Activated T-helper 2 cell treated with anti-CD3 and anti-CD28 coated beads, Interferon-gamma antibody, Interleukin-2, Interleukin-4, amounts not matched to agents 10 μg/mL and 5 μg/mL and 100 μg/mL, durations not matched to agents 14 hours and 24 hours and 36 hours (primary cell): ENCODE data around the gene FHIP1B. TPM values are rescaled to one million over a fixed set of nuclear protein-coding genes. Genes with fewer than 3 reads are reported as not detected.
"Not testable (repeated sequence)": the region's sequence is repeated elsewhere in the genome, so short reads cannot be mapped to it uniquely, and the experiment has no call there.

Source experiments
- DNase-seq: peaks from one replicate; pipeline ENCODE4 v3.0.0; 2021; ENCODE audit warnings: low spot score
- H3K27ac Mint-ChIP-seq: one replicate; pipeline ENCODE4 v1.8.0; 2021; ENCODE audit warnings: mixed read lengths
- H3K27me3 Mint-ChIP-seq: one replicate; pipeline ENCODE4 v1.8.0; 2021; ENCODE audit warnings: low read depth, mixed read lengths
- H3K36me3 Mint-ChIP-seq: one replicate; pipeline ENCODE4 v1.8.0; 2021; ENCODE audit warnings: low read depth, mixed read lengths
- H3K4me1 Mint-ChIP-seq: one replicate; pipeline ENCODE4 v1.8.0; 2021; ENCODE audit warnings: low read depth, mixed read lengths
- H3K4me3 Mint-ChIP-seq: one replicate; pipeline ENCODE4 v1.8.0; 2021; ENCODE audit warnings: low read depth, mild to moderate bottlenecking, moderate library complexity, mixed read lengths
- H3K9me3 Mint-ChIP-seq: one replicate; pipeline ENCODE4 v1.8.0; 2021; ENCODE audit warnings: mixed read lengths
- intact Hi-C: fragments of 100-400 bp; cut with micrococcal nuclease; formaldehyde crosslinking; loops from one replicate; pipeline ENCODE4 v1.15.1; 2023
- total RNA-seq: library from RNA; stranded (reverse); gene quantifications from 2 replicates; pipeline ENCODE4 v1.2.3, GENCODE V29; 2022

The FHIP1B gene
- total RNA-seq: 17.6 and 17.9 TPM in 2 replicates

DNA sequence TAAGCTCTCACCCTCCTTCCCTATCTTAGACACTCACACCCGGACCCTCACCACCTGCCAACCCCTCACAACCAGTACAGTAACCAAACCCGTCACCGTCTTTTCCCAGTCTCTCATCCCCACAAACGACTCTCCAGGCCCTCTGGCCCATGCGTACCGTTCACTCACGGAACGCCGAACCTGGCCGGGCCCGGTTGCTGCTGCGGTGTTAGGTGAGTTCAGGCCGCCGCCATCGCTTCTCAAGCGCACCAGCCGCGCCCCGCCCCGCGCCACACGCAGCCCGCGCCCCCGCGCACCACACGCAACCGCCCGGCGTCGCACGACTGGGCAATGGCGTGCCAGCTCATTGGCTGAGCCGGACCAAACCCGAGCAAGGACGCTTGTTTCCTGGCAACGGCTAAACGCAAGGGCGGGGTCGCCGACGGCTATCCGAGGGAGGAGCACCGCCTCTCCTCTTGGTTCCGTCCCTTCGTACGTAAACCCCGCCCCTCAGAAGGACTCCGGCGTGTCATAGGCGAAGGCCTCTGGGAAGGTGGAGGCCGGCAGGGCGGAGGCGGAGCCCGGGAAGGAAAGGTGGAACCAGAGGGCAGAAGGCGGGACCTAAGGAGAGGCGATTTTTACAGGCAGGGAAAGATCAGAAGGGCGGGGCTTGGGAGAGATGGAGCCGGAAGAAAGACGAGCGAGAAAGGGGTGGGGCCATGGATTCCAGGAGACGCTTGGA lies at the start of gene FHIP1B:
FHIP1B (minus strand) TSS at position 250 of the 721 bp plus-strand sequence. CDS start 10,120 bp downstream, outside the sequence.
- peak; percentile 100 for DNase-seq
- intact Hi-C loops: loop anchor here (1.0 to 10.0 kb wide), 9 partner anchors 24 to 1842 kb away; partner anchors contain the start of genes ARFIP2, CAVIN3, CCKBR and TAF10
- Mint-ChIP-seq H3K4me1 (peaks cover 38% of the 10 kb centered on the region), H3K9me3 (no peaks in the 10 kb centered on the region), H3K27ac (peak within 1 kb of the TSS; percentile 95), H3K4me3 (peak within 1 kb of the TSS; percentile 97), H3K27me3 (no peaks in the 10 kb centered on the region), H3K36me3 (peaks cover under 1% of the 10 kb centered on the region)

DNA sequence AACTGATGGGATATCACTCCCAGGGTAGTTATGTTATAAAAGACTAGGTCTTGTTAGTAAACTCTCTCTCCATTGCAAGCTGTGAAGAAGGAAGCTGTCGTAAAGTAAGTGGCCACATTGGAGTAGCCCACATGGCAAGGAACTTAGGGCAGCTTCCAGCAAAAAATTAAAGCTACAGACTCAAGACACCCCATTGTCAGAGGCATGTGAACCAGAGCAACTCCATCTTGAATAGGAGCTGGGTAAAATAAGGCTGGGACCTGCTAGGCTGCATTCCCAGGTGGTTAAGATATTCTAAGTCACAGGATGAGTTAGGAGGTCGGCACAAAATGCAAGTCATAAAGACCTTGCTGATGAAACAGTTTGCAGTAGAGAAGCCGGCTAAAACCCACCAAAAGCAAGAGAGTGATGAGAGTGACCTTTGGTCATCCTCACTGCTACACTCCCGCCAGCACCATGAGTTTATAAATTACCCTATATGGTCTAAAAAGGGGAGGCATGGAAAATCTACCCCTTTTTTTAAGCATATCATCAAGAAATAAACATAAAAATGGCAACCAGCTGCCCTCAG lies 49.1 kb upstream of the FHIP1B start:
- Mint-ChIP-seq H3K36me3 (no peaks in the 10 kb centered on the region), H3K27ac (no peak overlapping the region), H3K4me3 (no peak overlapping the region), H3K9me3 (no peaks in the 10 kb centered on the region), H3K27me3 (peaks cover 53% of the 10 kb centered on the region), H3K4me1 (no peaks in the 10 kb centered on the region)
- no peak for DNase-seq
- intact Hi-C loops: no loop called here

DNA sequence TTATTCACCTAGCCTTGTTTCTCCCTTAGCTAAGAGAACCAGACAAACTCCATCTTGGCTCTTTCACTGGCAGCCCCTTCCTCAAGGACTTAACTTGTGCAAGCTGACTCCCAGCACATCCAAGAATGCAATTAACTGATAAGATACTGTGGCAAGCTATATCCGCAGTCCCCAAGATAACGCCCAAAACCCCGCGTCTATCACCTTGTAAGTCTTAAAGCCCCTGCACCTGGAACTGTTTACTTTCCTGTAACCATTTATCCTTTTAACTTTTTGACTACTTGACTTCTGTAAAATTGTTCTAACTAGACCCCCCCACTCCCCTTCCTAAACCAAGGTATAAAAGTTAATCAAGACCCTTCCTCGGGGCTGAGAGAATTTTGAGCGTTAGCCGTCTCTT lies 46.4 kb upstream of the FHIP1B start:
- not testable (repeated sequence) for H3K9me3 Mint-ChIP-seq

GRCh38 chr11:6273188-6273587 lies 38.8 kb upstream of the FHIP1B start:
- H3K9me3 Mint-ChIP-seq: no peaks in the 10 kb centered on the region
- peaks cover 48% of the 10 kb centered on the region for H3K27me3 Mint-ChIP-seq
- H3K27ac Mint-ChIP-seq: no peak overlapping the region
- intact Hi-C loops: no loop called here
- H3K36me3 Mint-ChIP-seq: no peaks in the 10 kb centered on the region
- DNase-seq: no peak
- H3K4me1 Mint-ChIP-seq: no peaks in the 10 kb centered on the region
- H3K4me3 Mint-ChIP-seq: no peak overlapping the region

More for the DNA sequence above, 46.4 kb upstream of the FHIP1B start:
- H3K36me3 Mint-ChIP-seq, H3K27ac Mint-ChIP-seq, H3K4me1 Mint-ChIP-seq, H3K4me3 Mint-ChIP-seq, intact Hi-C loops, DNase-seq: not testable (repeated sequence)
- H3K27me3 Mint-ChIP-seq: peaks cover 66% of the 10 kb centered on the region

DNA sequence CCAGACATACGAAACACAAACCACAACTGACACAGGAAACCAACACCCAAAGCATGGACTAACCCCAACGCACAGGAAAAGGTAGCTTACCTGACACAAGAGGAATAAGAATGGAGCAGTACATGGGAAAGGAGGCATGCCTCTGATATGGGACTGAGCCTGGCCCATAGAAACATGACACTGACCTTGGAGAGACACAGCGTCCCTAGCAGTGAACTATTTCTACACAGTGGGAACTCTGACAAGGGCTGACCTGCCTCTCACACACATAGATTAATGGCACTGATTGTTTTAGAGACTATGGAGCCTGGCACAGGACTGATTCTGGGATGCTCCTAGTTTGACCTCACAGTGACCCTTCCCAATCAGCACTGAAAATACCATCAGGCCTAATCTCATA lies 37.2 kb upstream of the FHIP1B start:
- Mint-ChIP-seq H3K4me1 (no peaks in the 10 kb centered on the region), H3K27me3 (peaks cover 36% of the 10 kb centered on the region), H3K4me3 (no peak overlapping the region), H3K36me3 (no peaks in the 10 kb centered on the region), H3K9me3 (no peaks in the 10 kb centered on the region), H3K27ac (no peak overlapping the region)
- intact Hi-C loops: no loop called here
- no peak for DNase-seq

- H3K4me1 Mint-ChIP-seq: no peaks in the 10 kb centered on the region
- no peak overlapping the region for H3K27ac Mint-ChIP-seq
- no peak for DNase-seq
- no peaks in the 10 kb centered on the region for H3K9me3 Mint-ChIP-seq
- intact Hi-C loops: no loop called here
- peaks cover 30% of the 10 kb centered on the region for H3K27me3 Mint-ChIP-seq
- H3K36me3 Mint-ChIP-seq: no peaks in the 10 kb centered on the region
- no peak overlapping the region for H3K4me3 Mint-ChIP-seq
These were observed 36.3 kb upstream of the FHIP1B start for GRCh38 chr11:6270584-6271246.

DNA sequence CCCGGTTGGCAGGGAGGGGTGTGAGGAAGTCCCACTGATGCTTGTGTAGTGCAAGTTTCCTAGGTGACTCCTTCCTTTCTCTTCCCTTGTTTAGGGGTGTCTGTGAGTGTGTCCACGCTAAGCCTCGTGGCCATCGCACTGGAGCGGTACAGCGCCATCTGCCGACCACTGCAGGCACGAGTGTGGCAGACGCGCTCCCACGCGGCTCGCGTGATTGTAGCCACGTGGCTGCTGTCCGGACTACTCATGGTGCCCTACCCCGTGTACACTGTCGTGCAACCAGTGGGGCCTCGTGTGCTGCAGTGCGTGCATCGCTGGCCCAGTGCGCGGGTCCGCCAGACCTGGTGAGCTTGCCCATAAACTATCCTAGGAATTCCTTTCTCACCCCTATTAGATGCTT lies 35.6 kb upstream of the FHIP1B start:
- no peak for DNase-seq
- Mint-ChIP-seq H3K27me3 (peaks cover 29% of the 10 kb centered on the region), H3K4me1 (no peaks in the 10 kb centered on the region), H3K9me3 (no peaks in the 10 kb centered on the region), H3K4me3 (no peak overlapping the region), H3K27ac (no peak overlapping the region), H3K36me3 (no peaks in the 10 kb centered on the region)
- intact Hi-C loops: loop anchor here (10.0 kb wide), 1 partner anchor 245 kb away; no protein-coding TSS in a partner anchor

DNA sequence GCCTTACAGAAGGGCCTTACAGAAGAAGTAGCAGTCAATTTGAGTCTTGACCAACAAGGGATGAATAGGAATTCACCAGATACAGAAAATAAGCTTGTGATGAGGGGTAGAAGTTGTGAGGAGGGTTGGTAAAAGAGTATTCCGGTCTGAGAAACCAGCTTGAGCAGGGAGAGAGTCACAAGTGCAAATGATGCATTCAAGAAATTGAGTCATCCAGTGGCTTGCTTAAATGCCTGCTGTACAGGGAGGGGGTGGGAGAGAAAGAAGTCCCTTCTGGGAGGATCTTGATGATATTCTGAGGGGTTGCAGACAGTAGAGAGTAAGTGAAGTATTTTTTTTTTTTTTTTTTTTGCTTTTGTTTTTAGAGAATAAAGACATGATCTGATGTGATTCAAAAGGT lies 34.4 kb upstream of the FHIP1B start:
- no peaks in the 10 kb centered on the region for H3K36me3 Mint-ChIP-seq

DNA sequence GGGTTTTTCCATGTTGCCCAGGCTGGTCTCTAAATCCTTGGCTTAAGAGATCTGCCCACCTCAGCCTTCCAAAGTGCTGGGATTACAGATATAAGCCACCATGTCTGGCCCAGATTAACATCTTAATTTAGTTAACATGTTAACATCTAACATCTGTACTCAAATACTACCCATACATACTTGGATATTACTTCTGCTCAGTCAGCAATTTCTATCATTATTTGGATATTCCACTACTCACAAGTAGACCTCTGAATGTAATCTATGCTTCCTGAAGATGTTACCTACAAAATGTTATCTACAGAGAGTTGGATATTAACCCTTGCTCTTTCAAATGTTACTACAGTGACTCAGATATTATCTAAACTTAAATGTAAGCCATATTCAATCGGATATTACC lies 29.2 kb upstream of the FHIP1B start:
- H3K4me1 Mint-ChIP-seq: no peaks in the 10 kb centered on the region
- H3K36me3 Mint-ChIP-seq: no peaks in the 10 kb centered on the region
- no peak overlapping the region for H3K4me3 Mint-ChIP-seq
- H3K9me3 Mint-ChIP-seq: no peaks in the 10 kb centered on the region
- peaks cover 30% of the 10 kb centered on the region for H3K27me3 Mint-ChIP-seq
- no peak for DNase-seq
- intact Hi-C loops: loop anchor here (5.0 to 10.0 kb wide), 2 partner anchors 49 to 239 kb away; no protein-coding TSS in a partner anchor
- H3K27ac Mint-ChIP-seq: no peak overlapping the region

More for the DNA sequence above, 34.4 kb upstream of the FHIP1B start:
- H3K4me3 Mint-ChIP-seq: no peak overlapping the region
- intact Hi-C loops: loop anchor here (10.0 kb wide), 1 partner anchor 244 kb away; no protein-coding TSS in a partner anchor
- H3K27ac Mint-ChIP-seq: no peak overlapping the region
- no peaks in the 10 kb centered on the region for H3K9me3 Mint-ChIP-seq
- no peaks in the 10 kb centered on the region for H3K4me1 Mint-ChIP-seq
- no peak for DNase-seq
- H3K27me3 Mint-ChIP-seq: peaks cover 27% of the 10 kb centered on the region

GRCh38 chr11:6260207-6260726 lies 25.8 kb upstream of the FHIP1B start:
- DNase-seq: no peak
- H3K4me3 Mint-ChIP-seq: no peak overlapping the region
- H3K27ac Mint-ChIP-seq: no peak overlapping the region
- H3K36me3 Mint-ChIP-seq: no peaks in the 10 kb centered on the region
- H3K27me3 Mint-ChIP-seq: peaks cover 30% of the 10 kb centered on the region
- intact Hi-C loops: loop anchor here (5.0 to 10.0 kb wide), 2 partner anchors 52 to 235 kb away; no protein-coding TSS in a partner anchor
- H3K9me3 Mint-ChIP-seq: no peaks in the 10 kb centered on the region
- no peaks in the 10 kb centered on the region for H3K4me1 Mint-ChIP-seq

DNA sequence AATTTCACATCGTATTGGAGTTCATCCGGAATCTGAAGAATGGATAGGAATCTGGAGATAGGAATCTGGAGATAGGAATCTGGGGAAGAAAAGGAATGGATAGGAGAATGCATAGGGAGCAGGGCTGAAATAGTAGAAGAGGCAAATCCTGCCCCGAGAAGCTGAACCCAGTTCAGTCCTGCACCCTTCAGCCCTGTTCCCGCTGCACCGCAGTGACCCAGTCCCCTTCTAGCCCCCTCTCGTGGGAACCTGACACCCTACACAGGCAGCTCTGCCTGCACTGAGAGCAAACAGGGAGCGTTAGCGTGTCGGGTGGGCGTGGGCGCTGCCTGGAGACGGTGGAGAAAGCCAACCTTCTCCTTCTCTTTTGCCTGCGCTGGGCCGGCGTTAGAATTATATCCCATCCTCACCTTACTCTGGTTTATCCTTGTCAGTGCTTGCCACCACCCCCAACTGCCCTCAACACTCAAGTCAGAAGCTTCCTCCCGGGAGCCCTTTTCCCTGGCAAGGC lies 24.2 kb upstream of the FHIP1B start:
- no peaks in the 10 kb centered on the region for H3K36me3 Mint-ChIP-seq
- no peak overlapping the region for H3K27ac Mint-ChIP-seq
- peaks cover 18% of the 10 kb centered on the region for H3K27me3 Mint-ChIP-seq
- DNase-seq: no peak
- intact Hi-C loops: loop anchor here (2.0 kb wide), 1 partner anchor 24 kb away; the partner anchor contains the start of gene FHIP1B
- no peaks in the 10 kb centered on the region for H3K4me1 Mint-ChIP-seq
- H3K4me3 Mint-ChIP-seq: no peak overlapping the region
- no peaks in the 10 kb centered on the region for H3K9me3 Mint-ChIP-seq

DNA sequence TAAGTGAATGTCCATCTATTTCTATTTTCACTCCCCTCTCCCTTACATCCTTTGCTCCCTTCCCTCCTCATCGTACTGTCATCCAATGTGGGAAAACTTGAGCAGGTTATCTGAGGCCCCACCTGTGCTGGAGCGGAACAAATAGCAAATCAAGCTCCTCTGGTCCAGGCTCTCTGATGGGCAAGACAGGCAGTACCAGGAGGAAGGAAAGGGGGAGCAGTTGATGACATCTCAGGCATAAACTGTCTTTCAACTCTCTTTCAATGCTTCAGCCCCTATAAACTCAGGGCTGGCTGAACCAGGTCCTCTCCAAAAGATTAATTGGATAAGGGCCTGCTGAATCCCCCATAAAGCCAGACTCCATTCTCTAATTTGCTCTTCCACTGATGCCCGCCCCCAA lies 23.7 kb upstream of the FHIP1B start:
- no peak overlapping the region for H3K4me3 Mint-ChIP-seq
- no peaks in the 10 kb centered on the region for H3K36me3 Mint-ChIP-seq
- H3K4me1 Mint-ChIP-seq: no peaks in the 10 kb centered on the region
- intact Hi-C loops: loop anchor here (2.0 kb wide), 1 partner anchor 23 kb away; the partner anchor contains the start of gene FHIP1B
- no peak overlapping the region for H3K27ac Mint-ChIP-seq
- H3K27me3 Mint-ChIP-seq: peaks cover 16% of the 10 kb centered on the region
- no peaks in the 10 kb centered on the region for H3K9me3 Mint-ChIP-seq
- no peak for DNase-seq
